ENCODE measurements around the gene NPAS3. TPM values are rescaled to one million over a fixed set of nuclear protein-coding genes. Genes with fewer than 3 reads are reported as not detected.

NPAS3 gene
- polyA plus RNA-seq, 4 donors: 1.6 to 9.6 (median 8.4) TPM

DNA sequence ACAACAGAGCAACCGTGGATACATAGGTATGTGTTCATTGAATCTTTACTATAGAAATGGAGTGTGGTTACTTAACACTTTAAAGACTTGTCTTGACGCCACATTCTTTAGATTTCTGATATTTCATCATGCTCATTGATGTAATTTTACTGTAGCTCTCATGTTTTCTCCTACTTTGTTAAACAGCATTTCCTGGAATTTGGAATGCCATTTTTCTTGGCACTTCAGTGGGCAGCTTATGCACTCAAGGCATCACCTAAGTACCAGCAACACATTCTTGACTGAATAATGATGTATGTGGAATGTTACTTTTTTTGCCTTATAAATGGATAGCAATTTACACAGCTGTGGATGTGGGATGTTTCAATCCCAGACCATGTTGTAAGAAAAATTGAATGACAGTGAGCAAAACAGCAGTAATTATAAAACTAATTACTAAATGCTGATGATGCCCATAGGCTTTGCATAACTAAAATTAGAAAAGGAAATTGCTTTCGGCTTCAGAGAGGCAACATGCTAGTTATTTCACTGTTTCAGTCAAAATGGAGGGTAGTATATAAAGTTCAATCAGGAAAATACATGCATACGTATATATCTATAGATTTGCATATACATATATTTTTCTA lies 298.5 kb downstream of the NPAS3 start:
- DNase-seq (ENCODE audit: low read depth in 4 of 4, low spot score in 3 of 4): no peak

DNA sequence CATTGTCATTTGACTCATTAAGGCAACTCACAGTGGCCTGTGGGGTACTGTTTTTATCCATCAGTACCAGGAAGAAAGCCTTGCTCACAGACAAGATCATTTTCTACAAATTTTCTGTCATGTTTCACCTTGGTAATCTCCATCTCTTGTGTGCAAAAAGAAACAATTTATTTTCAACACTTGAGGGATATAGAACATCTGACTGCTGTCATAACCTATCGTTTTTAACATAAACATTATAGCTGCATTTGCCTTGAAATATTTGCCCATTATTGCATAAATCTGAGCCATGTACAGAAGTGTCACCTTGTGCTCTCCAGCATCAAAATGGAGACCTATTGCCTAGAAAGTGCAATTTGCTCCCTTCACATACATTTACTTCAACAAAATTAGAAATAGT lies 300.8 kb downstream of the NPAS3 start:
- DNase-seq (ENCODE audit: low read depth in 4 of 4, low spot score in 3 of 4): no peak

DNA sequence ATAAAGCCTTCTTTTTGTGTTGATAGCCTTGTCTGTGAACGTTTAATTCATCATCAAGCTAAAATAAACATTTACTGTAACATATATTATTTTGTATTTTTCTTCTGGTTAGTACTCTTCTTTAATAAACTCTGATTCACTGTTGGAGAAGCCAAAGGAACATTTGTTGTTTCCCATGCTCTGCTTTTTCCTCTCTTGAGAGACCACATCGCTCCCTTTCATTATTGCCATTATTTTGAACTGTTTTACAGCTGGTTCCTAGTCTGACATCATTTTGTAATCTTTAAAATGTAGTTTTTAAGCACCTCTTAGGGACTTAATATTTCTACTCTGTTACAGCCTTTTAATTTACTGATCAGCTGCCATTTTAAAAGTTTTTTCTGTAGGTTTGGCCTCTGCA lies 301.8 kb downstream of the NPAS3 start:
- no peak for DNase-seq (ENCODE audit: low read depth in 4 of 4, low spot score in 3 of 4)

DNA sequence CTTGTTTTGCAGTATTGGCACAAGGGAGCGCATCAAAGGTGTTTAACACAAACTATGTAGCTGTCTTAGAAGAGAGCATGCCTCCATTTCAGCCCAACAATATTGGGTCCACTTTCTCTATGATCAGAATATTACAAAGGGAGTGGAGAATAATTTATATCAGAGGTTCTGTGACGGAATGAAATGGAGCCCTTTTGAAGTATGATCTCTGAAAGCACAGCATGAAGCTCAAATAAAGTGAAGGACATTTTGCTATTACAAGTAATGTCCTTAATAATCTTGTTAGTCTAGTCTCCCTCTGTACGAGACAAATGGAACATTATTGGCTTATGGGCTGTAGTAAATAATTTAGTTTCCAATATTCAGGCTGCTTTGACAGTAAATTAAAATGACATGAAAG lies 302.7 kb downstream of the NPAS3 start:
- DNase-seq (ENCODE audit: low read depth in 4 of 4, low spot score in 3 of 4): no peak

DNA sequence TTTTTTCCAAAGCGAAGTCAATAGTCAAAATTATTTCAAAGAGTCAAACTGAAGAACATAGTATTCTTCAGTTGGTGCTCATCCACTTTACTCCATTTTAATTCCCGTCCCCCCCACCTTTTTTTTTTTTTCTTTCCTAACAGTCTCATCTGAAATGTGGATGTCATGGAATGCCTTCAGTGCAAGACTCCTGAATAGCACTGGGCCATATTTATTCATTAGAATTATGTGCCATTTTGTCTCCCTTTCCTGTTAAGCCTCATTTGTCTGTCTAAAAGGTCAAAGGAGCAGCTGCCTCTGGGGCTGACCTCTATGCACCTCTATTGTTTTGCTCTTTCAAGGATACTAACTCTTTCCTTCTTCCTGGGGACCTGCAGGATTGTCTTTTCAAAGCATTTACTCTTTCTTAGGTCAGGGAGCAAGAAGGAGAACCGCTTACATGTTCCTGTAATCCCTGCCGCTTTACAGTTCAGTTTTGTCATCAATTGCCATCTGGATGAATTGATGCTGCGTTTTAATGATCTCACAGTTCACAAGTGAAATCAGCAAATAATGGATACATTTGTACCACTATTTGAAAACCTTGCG lies 310.6 kb downstream of the NPAS3 start:
- DNase-seq (ENCODE audit: low read depth in 4 of 4, low spot score in 3 of 4): no peak

DNA sequence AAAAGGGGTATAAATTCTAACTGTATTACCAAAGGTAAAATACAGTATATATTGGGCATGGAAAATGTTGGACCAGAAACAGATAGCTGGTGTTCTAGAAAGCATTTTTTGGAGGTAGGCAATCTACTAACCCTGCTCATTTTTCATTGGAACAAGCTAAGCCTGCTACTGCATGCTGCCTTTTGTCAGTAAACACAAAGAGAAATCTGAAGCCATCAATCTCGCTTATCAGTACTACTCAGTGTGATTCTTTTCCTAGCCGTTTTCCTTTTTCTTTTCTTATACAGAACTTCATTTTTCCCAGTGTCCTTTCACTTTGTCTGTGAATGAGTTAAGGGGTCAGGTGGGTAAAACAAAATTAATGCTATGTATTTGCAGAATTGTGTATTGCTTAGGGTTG lies 312.3 kb downstream of the NPAS3 start:
- DNase-seq (ENCODE audit: low read depth in 4 of 4, low spot score in 3 of 4): no peak

DNA sequence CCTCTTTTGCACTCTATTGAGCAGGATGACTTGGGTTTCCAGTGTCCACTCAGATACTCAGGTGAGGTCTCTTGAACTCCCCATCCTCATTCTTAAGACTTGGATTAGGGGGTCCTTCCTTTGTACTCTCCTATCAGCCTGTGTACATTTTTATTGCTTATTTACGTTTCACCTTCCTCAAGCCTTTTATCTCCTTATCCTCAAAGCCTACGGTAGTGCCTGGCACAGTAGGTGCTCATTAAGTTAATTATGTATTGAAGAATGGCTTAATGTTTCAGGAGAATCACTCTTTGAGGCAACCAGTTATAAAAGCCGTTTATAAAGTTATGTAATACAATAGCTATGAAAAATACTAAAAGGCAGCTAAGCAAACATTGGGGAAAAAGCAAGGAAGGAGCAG lies 315.7 kb downstream of the NPAS3 start:
- no peak for DNase-seq (ENCODE audit: low read depth in 4 of 4, low spot score in 3 of 4)

DNA sequence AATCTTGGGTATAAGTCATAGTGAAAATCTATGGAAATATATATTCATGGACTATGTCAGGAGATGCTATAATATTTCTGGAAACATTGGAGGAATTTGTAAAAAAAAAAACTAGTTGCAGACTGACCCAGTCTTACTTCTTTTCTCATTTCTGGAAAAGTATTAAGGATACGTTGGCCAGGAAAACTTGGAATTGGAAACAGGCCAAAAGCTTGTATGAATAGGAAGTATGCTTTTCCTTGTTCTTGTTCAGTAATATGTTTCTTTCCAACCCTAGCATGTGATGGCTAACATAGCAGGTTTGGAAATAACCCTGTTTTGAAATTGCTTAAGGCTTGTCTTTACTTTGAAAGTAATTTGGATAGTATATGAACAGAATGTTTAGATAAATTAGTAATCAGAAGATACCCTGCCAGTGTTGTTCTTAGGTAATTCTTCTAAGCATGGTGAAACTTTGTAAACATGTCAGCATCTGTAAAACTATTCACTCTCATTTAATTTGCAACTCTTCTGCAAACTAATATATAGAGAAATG lies 316.2 kb downstream of the NPAS3 start:
- no peak for DNase-seq (ENCODE audit: low read depth in 4 of 4, low spot score in 3 of 4)

DNA sequence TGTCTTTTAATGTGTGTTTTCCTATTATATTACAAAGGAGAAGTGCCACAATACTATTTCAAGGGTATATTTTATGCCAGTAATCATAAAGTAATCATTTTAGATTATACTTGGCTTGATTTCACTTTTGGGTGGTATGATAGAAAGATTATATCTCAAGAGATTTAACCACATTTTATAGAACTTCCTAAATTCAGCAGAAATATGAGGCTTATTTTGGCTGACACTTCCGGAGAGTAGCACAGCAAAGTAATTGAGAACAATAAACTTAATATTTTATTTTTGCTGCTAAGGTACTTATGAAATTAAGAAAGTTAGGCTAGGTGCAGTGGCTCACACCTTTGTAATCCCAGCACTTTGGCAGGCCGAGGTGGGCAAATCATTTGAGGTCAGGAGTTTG lies 319.1 kb downstream of the NPAS3 start:
- no peak for DNase-seq (ENCODE audit: low read depth in 4 of 4, low spot score in 3 of 4)

DNA sequence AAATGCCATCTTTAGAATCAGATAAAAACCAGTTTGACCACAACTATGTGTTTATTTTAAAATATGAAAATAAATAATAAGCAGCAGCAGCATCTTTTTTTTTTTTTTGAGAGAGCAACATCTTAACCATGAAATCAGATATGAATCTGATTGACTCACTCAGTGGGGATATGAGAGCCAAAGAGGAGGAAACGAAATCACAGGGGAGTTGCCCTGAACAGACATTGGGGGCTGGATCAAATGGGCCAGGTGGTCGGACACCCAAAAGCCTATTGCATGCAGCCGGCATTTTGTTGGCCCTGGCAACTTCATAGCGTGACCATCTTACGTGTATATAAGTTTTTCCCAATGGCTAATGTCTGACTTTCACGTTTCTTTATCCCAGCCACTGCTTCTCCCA lies 321.1 kb downstream of the NPAS3 start:
- DNase-seq (ENCODE audit: low read depth in 4 of 4, low spot score in 3 of 4): no peak

DNA sequence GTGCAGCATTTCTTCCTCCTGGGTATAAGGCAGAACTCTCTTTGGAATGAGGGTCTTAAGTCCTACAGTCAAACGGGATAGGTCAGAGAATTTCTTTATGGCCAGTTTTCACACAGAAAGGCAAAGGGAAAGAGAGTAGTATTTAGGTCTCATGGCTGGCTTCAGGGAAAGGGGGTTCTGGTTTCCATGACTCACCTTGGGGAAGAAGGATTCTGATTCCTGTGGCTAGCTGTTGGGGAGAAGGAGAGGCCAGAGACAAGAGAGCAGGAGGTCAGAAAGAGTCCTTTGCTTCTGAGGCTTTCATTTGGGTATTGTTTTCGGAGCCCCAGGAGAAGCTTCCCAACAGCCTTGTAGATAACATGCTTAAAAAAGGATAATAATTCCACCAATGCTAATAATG lies 332.5 kb downstream of the NPAS3 start:
- DNase-seq (ENCODE audit: low read depth in 4 of 4, low spot score in 3 of 4): no peak

DNA sequence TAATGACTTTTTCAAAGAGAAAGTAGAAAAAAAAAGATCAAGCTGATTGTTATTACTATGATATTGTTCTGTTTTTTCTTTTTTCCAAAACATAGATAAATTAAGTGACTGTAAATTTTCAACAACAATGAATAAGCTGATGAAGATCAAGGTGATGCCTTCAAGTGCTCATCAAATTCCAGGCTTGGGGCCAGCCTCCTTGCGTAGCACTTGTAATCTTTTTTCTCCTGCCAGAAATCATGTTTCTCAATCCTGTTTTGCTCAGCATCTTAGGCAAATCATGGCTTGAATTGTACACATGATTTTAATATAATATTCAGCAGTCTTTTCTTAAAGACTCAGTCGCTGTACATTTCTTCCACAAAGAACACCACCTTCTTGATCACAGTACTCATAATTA lies 333.2 kb downstream of the NPAS3 start:
- no peak for DNase-seq (ENCODE audit: low read depth in 4 of 4, low spot score in 3 of 4)

DNA sequence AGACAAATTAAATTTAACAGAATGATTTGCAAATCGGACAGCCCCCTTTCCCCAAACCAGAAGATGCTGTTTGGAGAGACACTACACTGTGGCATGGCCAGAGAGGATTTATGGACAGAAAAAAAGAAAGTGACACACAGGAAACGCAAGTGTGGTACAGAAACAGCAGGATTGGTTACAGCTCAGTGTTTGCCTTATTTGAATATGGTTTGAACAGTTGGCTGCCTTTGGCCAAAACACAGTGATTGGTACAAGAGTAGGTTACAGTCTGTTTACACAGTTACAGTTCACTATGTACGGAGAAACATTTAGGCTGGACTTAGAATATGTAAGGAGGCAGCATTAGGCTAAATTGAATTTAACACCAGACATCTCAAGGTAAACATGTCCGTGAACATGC lies 335.3 kb downstream of the NPAS3 start:
- no peak for DNase-seq (ENCODE audit: low read depth in 4 of 4, low spot score in 3 of 4)

DNA sequence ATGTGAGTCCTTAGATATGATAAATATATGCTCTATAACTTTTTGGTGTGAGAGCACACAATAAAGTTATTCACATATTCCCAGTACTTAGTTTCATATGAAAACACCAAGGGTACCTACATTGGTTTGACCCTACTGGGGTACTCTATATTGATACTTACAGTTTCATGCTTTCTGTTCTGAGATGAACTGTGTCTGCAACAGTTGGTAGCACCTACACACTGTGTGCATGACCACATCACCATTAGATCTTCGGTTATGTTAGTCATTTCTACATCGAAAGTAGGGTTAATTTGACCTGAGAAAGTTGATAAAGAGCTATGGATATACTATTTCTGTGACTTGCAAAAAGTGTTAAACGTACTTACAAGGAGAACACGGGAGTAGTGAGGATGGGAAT lies 337.2 kb downstream of the NPAS3 start:
- no peak for DNase-seq (ENCODE audit: low read depth in 4 of 4, low spot score in 3 of 4)

DNA sequence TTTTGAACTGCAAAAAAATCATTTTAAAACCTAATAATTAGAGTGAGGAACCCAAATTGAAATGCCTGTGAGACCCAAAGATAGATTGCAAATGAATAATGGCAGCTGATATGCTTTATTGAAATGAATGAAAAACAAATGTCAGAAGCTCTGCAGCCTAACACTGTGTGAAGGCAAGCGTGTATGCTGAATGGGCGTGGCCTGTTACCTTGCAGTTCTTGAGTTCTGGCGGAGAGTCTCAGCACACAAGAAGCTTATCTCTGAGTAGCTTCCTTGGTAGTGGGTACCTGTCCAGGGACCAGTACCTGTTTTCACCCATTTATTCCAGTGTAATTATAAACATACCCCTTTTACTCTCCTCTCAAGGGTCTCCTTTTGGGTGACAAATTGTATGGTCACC lies 341.2 kb downstream of the NPAS3 start:
- DNase-seq (ENCODE audit: low read depth in 4 of 4, low spot score in 3 of 4): no peak

DNA sequence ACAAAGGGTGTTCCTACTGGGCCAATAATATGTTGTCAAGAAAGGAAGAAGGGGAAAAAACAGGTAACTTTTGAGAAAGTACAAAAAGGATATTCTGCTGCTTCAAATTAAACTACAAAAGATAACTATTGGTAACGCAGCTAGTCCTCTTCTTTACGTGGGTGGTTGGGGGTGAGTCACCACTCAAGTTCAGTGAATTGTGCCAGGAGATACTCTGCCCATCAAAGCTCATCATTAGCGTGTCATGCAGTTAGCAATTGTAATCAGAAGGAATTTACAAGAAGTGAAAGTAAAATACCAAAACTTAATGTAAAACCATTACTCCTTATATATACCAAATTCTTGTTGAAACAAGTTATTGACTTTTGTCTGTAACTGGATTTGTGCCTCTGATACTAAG lies 342.0 kb downstream of the NPAS3 start:
- DNase-seq (ENCODE audit: low read depth in 4 of 4, low spot score in 3 of 4): no peak

DNA sequence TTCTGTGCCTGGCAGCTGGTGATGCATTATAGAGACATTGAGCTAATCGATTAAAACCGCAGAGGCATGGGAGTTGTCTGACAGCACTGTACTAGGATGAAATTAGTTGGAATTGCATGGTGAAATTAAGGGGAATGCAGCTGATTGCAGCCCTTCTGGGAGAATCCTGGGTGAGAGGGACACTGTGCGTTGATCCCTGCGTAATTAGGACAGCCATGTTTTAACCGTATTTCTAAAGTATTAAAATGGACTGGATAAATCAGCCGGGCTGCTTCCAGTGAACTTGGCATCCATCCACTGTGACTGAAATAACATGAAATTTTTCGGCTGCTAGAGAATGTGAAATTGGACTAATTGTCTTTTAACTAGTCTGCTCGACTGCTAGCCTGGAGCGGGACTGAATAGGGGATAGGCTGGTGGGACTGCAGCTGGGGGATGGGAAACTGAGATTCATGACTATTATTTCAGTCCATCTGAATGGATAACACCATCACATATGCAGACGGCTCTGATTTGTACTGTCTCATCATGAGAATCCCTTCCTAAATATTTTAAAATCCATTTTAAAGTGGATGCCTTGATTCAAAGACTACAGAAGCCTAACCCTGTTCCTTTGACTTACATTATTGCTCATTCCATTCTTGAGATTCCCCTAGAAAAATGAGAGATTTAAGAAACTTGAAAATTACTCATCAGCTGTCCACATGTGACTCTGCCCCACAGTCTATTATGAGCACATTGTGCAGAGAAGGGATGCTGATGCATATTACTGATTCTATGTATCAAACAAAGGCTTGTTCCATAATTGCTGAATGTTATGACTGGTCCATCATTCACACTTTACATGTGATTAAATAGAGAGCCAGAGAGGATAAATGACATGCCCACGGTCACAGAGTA lies 343.9 kb downstream of the NPAS3 start:
- DNase-seq (ENCODE audit: low read depth in 4 of 4, low spot score in 3 of 4): no peak

DNA sequence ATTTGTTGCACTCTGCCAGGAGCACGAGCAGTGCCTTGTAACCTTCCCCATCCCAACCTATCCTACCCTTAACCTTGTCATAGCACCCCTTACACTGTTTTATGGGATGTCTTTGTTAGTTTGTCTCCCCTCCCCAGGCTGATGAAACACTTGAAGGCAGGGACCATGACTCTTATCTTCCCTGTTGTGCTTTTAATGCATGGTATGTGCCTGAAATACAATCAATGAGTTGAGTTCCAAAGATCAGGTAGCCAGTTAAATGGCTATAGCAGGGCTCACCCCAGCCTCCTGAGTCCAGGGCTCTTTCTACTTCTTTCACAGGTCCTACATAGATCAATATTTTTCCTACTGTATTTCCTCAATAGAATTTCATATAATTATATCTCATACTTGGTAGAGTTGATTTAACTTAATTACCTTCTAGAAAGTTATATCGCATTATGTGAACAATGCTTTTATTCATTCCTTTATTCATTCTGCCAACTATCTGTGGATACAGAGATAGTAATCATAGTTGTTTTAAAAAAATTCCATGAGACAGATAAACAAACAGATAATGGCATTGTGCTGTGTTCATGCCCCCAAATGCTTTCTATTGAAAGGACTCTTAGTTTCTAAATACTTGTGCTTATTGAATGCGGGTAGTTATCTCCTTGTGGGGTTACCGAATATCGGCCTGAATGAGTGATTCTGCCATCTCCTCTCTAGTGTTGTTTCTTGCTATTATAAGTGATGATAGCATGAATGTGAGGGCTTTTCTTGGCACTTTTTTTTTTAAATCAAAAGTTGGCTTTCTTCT lies 347.4 kb downstream of the NPAS3 start:
- no peak for DNase-seq (ENCODE audit: low read depth in 4 of 4, low spot score in 3 of 4)

DNA sequence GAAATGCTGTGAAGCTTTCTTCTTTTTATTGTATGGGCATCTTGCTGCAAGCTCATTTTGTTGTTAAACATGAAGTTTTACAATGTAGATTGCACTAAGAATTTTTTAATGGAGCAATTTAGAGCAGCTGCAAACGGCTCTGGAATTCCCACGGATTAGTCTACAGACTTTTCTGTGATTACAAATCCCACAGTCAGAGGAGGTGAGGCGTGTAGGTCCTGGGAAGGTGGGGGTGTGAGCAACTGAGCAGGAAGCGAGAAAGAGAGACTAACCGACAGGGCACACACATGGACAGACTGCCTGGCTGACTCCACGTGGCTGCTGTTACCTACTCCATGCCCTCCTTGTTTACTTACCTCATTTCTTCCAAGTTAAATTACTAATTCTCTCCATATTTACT lies 348.5 kb downstream of the NPAS3 start:
- no peak for DNase-seq (ENCODE audit: low read depth in 4 of 4, low spot score in 3 of 4)

DNA sequence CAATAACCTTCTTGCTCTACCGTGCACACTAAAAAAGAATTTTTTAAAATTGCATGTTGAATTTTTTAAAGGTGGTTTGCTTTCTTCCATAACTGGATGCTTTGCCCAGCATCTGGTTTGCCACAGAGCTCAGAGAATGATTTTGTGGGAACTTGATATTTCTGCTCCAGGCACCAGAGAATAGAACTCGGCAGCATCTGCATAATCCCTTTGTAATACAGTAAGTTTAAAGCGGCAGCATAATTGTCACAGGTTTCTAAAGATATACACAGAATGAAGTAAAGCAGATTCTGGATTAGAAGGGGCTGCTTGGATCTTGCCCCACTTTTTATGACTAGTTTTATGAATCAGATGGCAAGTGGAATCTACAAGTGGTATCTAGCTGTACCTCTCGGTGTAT lies 352.0 kb downstream of the NPAS3 start:
- DNase-seq (ENCODE audit: low read depth in 4 of 4, low spot score in 3 of 4): no peak

DNA sequence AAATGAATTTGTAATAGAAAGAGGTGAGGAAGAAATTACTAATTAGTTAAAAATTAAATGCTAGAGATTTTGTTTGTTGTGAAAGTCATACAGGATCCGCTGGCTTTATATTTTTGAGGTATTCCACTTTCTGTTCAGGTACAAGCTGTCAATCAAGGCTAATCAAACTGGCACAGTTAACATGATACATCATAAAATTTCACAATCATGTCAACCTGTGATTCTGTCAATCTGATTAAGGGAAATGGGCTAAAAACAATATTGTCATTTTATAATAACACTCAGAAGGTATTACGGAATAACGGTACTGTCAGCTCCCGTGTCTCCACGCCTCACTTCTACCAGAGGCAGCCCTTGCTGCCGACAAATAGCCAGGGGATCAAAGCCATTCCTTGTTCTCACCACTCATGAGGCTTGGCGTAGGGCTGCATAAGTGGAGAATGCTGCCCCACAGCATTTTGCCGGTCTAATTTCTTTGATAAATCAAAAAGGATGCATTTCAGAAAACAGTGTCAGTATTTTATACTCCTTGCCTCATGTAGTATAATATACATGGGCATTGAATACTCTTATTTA lies 352.9 kb downstream of the NPAS3 start:
- no peak for DNase-seq (ENCODE audit: low read depth in 4 of 4, low spot score in 3 of 4)
